PC-9 (cell line): ENCODE measurements around the gene IL17REL.

ENCODE experiments used
- EZH2 ChIP-seq: fragments of 200-600 bp; sonication (generic); IDR thresholded peaks from 2 replicates; pipeline ENCODE4 v1.8.0; 2017; ENCODE audit warnings: antibody characterized with exemption, low read depth
- TF ChIP-seq, protein P1 (sequence below): fragments of 200-600 bp; sonication (generic); conservative IDR thresholded peaks from 2 replicates; pipeline ENCODE4 v1.6.1; 2017; ENCODE audit warnings: mixed run types, antibody characterized with exemption, mild to moderate bottlenecking, moderate library complexity

GRCh38 chr22:49969751-49970527 is 42.6 kb downstream of the IL17REL start:
- TF ChIP-seq, protein P1, sequence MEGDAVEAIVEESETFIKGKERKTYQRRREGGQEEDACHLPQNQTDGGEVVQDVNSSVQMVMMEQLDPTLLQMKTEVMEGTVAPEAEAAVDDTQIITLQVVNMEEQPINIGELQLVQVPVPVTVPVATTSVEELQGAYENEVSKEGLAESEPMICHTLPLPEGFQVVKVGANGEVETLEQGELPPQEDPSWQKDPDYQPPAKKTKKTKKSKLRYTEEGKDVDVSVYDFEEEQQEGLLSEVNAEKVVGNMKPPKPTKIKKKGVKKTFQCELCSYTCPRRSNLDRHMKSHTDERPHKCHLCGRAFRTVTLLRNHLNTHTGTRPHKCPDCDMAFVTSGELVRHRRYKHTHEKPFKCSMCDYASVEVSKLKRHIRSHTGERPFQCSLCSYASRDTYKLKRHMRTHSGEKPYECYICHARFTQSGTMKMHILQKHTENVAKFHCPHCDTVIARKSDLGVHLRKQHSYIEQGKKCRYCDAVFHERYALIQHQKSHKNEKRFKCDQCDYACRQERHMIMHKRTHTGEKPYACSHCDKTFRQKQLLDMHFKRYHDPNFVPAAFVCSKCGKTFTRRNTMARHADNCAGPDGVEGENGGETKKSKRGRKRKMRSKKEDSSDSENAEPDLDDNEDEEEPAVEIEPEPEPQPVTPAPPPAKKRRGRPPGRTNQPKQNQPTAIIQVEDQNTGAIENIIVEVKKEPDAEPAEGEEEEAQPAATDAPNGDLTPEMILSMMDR = no peak
- TF ChIP-seq EZH2 = no peak
